ENCODE data around the gene NPAS1. TPM values are rescaled to one million over a fixed set of nuclear protein-coding genes. Genes with fewer than 3 reads are reported as not detected.

The NPAS1 gene
- total RNA-seq, 3 donors from 2014 or later: 2.5 TPM; not detected in 2

GRCh38 chr19:47035127-47036096, 15.8 kb downstream of the NPAS1 start:
- Histone ChIP-seq H3K27ac (peak overlapping the region; percentile 62 to 75), H3K4me1 (no peaks in the 10 kb centered on the region)
- intact Hi-C loops (cut with DNase I; ENCODE audit: low total_unique reads): no loop called here

DNA sequence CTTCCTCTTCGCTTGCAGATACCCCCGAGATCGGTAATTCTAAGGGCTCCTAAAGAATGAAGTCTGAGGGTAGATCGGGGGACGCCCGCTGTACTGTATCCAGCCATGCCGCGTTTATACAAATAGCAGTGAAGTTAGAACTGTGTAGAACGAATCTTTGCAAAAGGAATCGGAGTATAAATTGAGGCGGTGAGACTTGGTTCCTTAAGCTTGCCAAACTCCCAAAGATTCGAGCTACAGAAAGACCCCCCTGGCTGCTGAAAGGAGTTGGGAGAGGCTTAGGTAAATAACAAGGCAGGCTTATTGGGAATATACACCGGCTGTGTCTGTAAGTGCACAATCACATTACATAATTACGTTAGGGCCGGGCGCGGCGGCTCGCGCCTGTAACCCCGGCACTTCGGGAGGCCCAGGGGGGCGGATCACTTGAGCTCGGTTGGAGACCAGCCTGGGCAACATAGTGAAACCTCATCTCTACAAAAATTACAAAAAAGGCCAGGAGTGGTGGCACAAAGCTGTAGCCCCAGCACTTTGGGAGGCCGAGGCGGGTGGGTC, 16.5 kb downstream of the NPAS1 start:
- Histone ChIP-seq H3K36me3 (no peaks in the 10 kb centered on the region), H3K4me3 (peak overlapping the region; percentile 29 to 66 (median 51)), H3K27me3 (no peaks in the 10 kb centered on the region), H3K4me1 (no peaks in the 10 kb centered on the region), H3K27ac (peak overlapping the region; percentile 62 to 75), H3K9me3 (no peaks in the 10 kb centered on the region)
- intact Hi-C loops (cut with DNase I; ENCODE audit: low total_unique reads): no loop called here
- TF ChIP-seq POLR2AphosphoS5 (IDR thresholded peaks at IDR 0.05): no peak
- no peak for TF ChIP-seq POLR2A (IDR thresholded peaks at IDR 0.05)
- TF ChIP-seq CTCF (IDR thresholded peaks at IDR 0.05): peak in 1 of 3 donors; percentile 24
- DNase-seq (ENCODE audit: low spot score in 2 of 2): no peak

More at GRCh38 chr19:47035127-47036096, 15.8 kb downstream of the NPAS1 start:
- H3K4me3 ChIP-seq: peak overlapping the region; percentile 29 to 66 (median 51)
- H3K9me3 ChIP-seq: no peaks in the 10 kb centered on the region
- H3K36me3 ChIP-seq: no peaks in the 10 kb centered on the region
- TF ChIP-seq CTCF (IDR thresholded peaks at IDR 0.05) (peak; percentile 97 to 99 (median 97)), POLR2AphosphoS5 (IDR thresholded peaks at IDR 0.05) (peak in 1 of 3 donors; percentile 44), POLR2A (IDR thresholded peaks at IDR 0.05) (no peak)
- DNase-seq (ENCODE audit: low spot score in 2 of 2): peak; percentile 85 to 94
- H3K27me3 ChIP-seq: no peaks in the 10 kb centered on the region

DNA sequence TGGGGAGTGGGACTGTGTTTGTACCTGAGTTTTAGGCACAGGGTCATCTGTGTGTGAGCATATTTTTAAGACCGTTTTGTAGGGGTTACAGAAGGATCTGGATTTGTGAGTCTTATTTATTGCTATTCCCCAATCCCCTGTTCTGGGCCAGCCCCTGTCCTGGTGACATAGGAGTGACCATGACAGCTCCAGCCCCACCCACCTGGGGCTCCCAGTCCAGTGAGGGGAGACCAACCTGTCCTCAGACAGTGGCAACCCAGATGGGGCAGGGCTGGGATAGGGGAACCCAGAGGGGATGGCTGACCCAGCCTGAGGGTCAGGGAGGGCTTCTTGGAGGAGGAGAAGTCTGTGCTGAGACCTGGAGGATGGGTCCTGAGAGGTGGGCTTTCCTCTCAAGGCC, 18.1 kb downstream of the NPAS1 start:
- DNase-seq (ENCODE audit: low spot score in 2 of 2): no peak
- Histone ChIP-seq H3K27ac (no peak overlapping the region), H3K9me3 (no peaks in the 10 kb centered on the region), H3K36me3 (no peaks in the 10 kb centered on the region), H3K27me3 (no peaks in the 10 kb centered on the region), H3K4me1 (no peaks in the 10 kb centered on the region), H3K4me3 (no peak overlapping the region)
- no peak for TF ChIP-seq CTCF (IDR thresholded peaks at IDR 0.05)
- no peak for TF ChIP-seq POLR2A (IDR thresholded peaks at IDR 0.05)
- TF ChIP-seq POLR2AphosphoS5 (IDR thresholded peaks at IDR 0.05): no peak
- intact Hi-C loops (cut with DNase I; ENCODE audit: low total_unique reads): no loop called here

DNA sequence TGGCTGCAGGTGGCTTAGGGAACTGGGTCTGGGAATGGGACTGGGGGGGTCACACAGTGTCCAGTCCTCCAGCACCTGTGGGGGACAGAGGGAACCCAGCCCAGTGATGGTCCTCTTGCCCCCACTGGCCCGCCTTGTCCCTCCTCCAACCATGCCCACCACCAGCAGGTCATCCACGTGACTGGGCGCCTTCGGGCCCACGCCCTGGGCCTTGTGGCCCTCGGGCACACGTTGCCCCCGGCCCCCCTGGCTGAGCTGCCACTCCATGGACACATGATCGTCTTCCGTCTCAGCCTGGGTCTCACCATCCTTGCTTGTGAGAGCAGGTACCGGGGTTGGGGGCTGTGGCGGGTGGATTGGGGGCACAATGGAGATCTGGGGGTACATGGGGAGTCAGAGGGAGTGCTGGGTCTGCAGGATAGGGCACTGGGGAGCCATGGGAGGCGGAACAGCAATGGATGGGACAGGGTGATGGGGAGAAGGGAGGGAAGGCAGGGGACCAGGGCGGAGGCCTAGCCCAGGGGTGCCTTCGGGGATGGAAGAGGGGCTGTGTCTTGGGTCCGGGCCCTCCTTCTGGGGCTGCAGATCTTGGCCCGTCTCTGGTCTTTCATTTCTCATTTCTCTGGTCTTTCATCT, 19.7 kb downstream of the NPAS1 start:
- Histone ChIP-seq H3K27me3 (no peaks in the 10 kb centered on the region), H3K36me3 (no peaks in the 10 kb centered on the region), H3K4me3 (no peak overlapping the region), H3K9me3 (no peaks in the 10 kb centered on the region), H3K4me1 (no peaks in the 10 kb centered on the region), H3K27ac (no peak overlapping the region)
- no peak for TF ChIP-seq POLR2AphosphoS5 (IDR thresholded peaks at IDR 0.05)
- TF ChIP-seq CTCF (IDR thresholded peaks at IDR 0.05): no peak
- no peak for TF ChIP-seq POLR2A (IDR thresholded peaks at IDR 0.05)
- intact Hi-C loops (cut with DNase I; ENCODE audit: low total_unique reads): no loop called here
- no peak for DNase-seq (ENCODE audit: low spot score in 2 of 2)
